GM23248 (cell line): ENCODE results near the gene BSPRY.

ENCODE experiments used
- EZH2 ChIP-seq: fragments of 200-600 bp; sonication (generic); IDR thresholded peaks from 2 replicates; pipeline ENCODE4 v1.6.1; 2018; ENCODE audit warnings: antibody characterized with exemption, mild to moderate bottlenecking; ENCODE audit not compliant: insufficient read depth, poor library complexity, severe bottlenecking
- EZH2phosphoT487 ChIP-seq: fragments of 200-600 bp; sonication (generic); IDR thresholded peaks from 2 replicates; pipeline ENCODE4 v1.6.1; 2018; ENCODE audit warnings: antibody characterized with exemption, moderate library complexity, mild to moderate bottlenecking, low read depth; ENCODE audit not compliant: insufficient read depth

DNA sequence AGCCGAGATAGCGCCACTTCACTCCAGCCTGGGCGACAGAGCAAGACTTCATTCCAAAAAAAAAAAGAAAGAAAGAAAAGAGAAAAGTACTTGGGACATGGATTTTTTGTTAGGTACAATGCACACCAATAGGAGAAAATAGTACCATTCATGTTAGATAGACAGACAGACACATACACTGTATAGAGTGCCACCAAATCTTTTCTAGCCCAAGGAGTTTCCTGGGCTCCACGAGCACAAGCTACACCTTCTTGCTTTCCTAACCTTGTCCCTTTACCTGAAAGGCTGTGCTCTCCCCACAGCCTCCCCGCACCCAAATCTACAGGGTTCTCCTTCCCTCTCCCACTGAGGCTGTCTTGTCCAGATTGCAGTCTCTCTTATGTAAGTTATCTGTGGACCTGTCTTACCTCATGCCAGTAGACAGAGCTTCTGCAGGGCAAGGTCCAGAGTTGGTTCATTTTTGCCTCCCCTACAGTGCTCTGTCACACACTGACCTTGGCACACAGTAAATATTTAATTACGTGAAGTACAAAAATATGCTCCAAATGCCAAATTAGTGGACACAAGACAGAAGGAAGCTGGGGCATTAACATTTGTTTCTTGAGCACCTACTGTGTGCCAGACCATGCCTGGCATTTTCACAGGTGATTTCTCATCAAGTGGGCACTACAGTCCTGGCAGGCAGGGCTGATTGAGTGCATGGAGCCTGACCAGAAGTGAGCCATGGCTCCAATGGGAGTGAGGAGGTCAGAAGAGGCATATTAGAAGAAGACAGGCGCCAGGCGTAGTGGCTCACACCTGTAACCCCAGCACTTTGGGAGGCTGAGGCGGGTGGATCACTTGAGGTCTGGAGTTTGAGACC is 45.9 kb downstream of the BSPRY start:
- TF ChIP-seq EZH2, result no peak
- no peak for TF ChIP-seq EZH2phosphoT487
